Kidney (tissue), 14 donors: Measurements from ENCODE around the gene NRXN3. TPM values are rescaled to one million over a fixed set of nuclear protein-coding genes. Genes with fewer than 3 reads are reported as not detected.

ENCODE experiments used
- DNase-seq, 5 donors: peaks; one replicate each; pipeline ENCODE4 v3.0.0-alpha.2; 2013 to 2020
- FAIRE-seq: peaks from 2 replicates; lab custom pipeline; 2012; peaks lifted over from hg19 to GRCh38; lab: Jason Lieb, UNC
- H3K27ac ChIP-seq, 2 donors: one replicate each; pipeline ENCODE4 v1.7.0; 2013; ENCODE audit warnings: low read depth in 2 of 2, low read length in 2 of 2, inconsistent platforms in 1 of 2
- H3K27me3 ChIP-seq: one replicate; pipeline ENCODE4 v1.7.1; 2013; ENCODE audit warnings: low read length, inconsistent platforms; ENCODE audit not compliant: control insufficient read depth, insufficient read depth
- H3K36me3 ChIP-seq, 3 donors: one replicate each; pipeline versions ENCODE4 v1.7.0 to v1.7.1; 2013; ENCODE audit warnings: low read length in 3 of 3, control low read depth in 1 of 3, inconsistent platforms in 1 of 3; ENCODE audit not compliant: insufficient read depth in 3 of 3, control insufficient read depth in 2 of 3
- H3K4me1 ChIP-seq, 3 donors: one replicate each; pipeline versions ENCODE4 v1.7.0 to v1.7.1; 2013; ENCODE audit warnings: low read length in 3 of 3, inconsistent platforms in 1 of 3, low read depth in 1 of 3; ENCODE audit not compliant: control insufficient read depth in 2 of 3, insufficient read depth in 2 of 3
- H3K4me3 ChIP-seq, 3 donors: one replicate each; pipeline versions ENCODE4 v1.7.0 to v1.8.1; 2013; ENCODE audit warnings: low read length in 3 of 3, control low read depth in 1 of 3, inconsistent platforms in 1 of 3
- H3K9ac ChIP-seq, 3 donors: one replicate each; pipeline versions ENCODE4 v1.7.0 to v1.7.1; 2013; ENCODE audit warnings: low read length in 3 of 3, control low read depth in 1 of 3, inconsistent platforms in 1 of 3
- H3K9me3 ChIP-seq, 3 donors: one replicate each; pipeline versions ENCODE4 v1.7.0 to v1.7.1; 2013; ENCODE audit warnings: low read length in 3 of 3, control low read depth in 1 of 3, inconsistent platforms in 1 of 3; ENCODE audit not compliant: control insufficient read depth in 2 of 3, insufficient read depth in 1 of 3
- CTCF ChIP-seq: IDR thresholded peaks from 3 replicates; pipeline ENCODE4 v1.5.1; 2012; ENCODE audit warnings: mild to moderate bottlenecking, moderate library complexity, borderline replicate concordance; ENCODE audit not compliant: insufficient read depth; ENCODE audit errors: extremely low read depth
- intact Hi-C: fragments of 100-400 bp; cut with DNase I; formaldehyde crosslinking; loops from one replicate; pipeline ENCODE4 v1.11.1; 2022
- polyA plus RNA-seq: library from polyadenylated mRNA; stranded (reverse); fragments of 350-450 nt; fragmentation: Illumina TruSeq; extraction: RNeasy Lipid Tissue Mini Kit (QIAGEN cat#74804); gene quantifications from one replicate; pipeline ENCODE4 v1.2.3, GENCODE V29; 2014; ENCODE audit warnings: low read depth, low replicate concordance; ENCODE audit not compliant: insufficient read depth
- total RNA-seq: library from RNA; stranded (reverse); fragmentation: NEBNext Ultra II Directional; extraction: Animal tissue kit (Norgen Biotek cat#: 25700); gene quantifications from one replicate; pipeline ENCODE4 v1.2.1, GENCODE V29; 2021
- donor health status: control.
- donor health status: control.
- donor health status: control.
- donor health status: control.
- donor health status: control.
- donor health status: DM: yes; HTN: yes; CAD: no.
- donor health status: Normal renal cell carcinoma (clear cell type).

NRXN3 gene
- total and polyA plus RNA-seq, 2 donors from 2014 or later = 1.5 to 2.4 TPM

GRCh38 chr14:79639613-79640012 lies 1469.4 kb downstream of the NRXN3 start:
- TF ChIP-seq CTCF = no peak
- Histone ChIP-seq H3K4me3 (no peak overlapping the region), H3K27ac (no peak overlapping the region), H3K27me3 (no peaks in the 10 kb centered on the region), H3K9me3 (no peaks in the 10 kb centered on the region), H3K36me3 (no peaks in the 10 kb centered on the region), H3K9ac (no peak overlapping the region), H3K4me1 (peaks cover 0 to 6% (median 0%) of the 10 kb centered on the region in 3 donors)
- FAIRE-seq (no peak), DNase-seq (peak in 2 of 5 donors; percentile 44 to 55)
- intact Hi-C loops = no loop called here

- Histone ChIP-seq H3K4me3 (no peak overlapping the region), H3K27me3 (no peaks in the 10 kb centered on the region), H3K36me3 (no peaks in the 10 kb centered on the region), H3K9ac (no peak overlapping the region), H3K4me1 (peaks cover 0 to 6% (median 0%) of the 10 kb centered on the region in 3 donors), H3K9me3 (no peaks in the 10 kb centered on the region), H3K27ac (no peak overlapping the region)
- no peak for FAIRE-seq
- TF ChIP-seq CTCF = no peak
- intact Hi-C loops = no loop called here
- DNase-seq = no peak
Measured at GRCh38 chr14:79641371-79641770, 1471.2 kb downstream of the NRXN3 start.

GRCh38 chr14:79643132-79643531 lies 1473.0 kb downstream of the NRXN3 start:
- Histone ChIP-seq H3K4me3 (no peak overlapping the region), H3K9me3 (no peaks in the 10 kb centered on the region), H3K27me3 (no peaks in the 10 kb centered on the region), H3K36me3 (no peaks in the 10 kb centered on the region), H3K4me1 (peaks cover 0 to 6% (median 0%) of the 10 kb centered on the region in 3 donors), H3K27ac (no peak overlapping the region), H3K9ac (no peak overlapping the region)
- FAIRE-seq (no peak), DNase-seq (no peak)
- intact Hi-C loops = no loop called here
- TF ChIP-seq CTCF = no peak

GRCh38 chr14:79645753-79646362 lies 1475.7 kb downstream of the NRXN3 start:
- TF ChIP-seq CTCF = no peak
- DNase-seq (no peak), FAIRE-seq (no peak)
- intact Hi-C loops = no loop called here
- Histone ChIP-seq H3K9ac (no peak overlapping the region), H3K4me3 (no peak overlapping the region), H3K9me3 (no peaks in the 10 kb centered on the region), H3K27me3 (no peaks in the 10 kb centered on the region), H3K36me3 (no peaks in the 10 kb centered on the region), H3K27ac (no peak overlapping the region), H3K4me1 (no peaks in the 10 kb centered on the region)
